ENCODE data around the gene KRTAP10-6.
"Not testable (repeated sequence)": the region's sequence is repeated elsewhere in the genome, so short reads cannot be mapped to it uniquely, and the experiment has no call there.

Gene KRTAP10-6

DNA sequence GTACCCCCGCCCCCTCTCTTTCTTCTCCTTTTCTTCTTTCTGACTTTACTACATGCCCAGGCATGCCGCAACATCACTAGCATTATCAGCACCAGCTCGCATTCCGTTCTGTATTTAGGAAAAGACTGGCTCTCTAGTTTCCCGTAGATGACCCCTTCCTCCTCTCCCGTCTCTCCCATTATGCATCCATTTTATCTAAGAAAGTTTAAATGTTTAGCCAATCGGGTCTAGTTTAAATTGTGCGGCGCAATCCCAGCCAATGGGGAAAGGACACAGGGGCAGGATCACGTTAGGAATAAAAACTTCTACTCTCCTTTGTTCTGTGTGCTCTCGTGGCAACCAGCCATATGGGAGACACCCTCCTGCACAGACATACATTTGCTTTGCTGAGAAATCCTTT is 5.8 kb upstream of the KRTAP10-6 start:
- no peak for DNase-seq (ENCODE audit: low read depth)

DNA sequence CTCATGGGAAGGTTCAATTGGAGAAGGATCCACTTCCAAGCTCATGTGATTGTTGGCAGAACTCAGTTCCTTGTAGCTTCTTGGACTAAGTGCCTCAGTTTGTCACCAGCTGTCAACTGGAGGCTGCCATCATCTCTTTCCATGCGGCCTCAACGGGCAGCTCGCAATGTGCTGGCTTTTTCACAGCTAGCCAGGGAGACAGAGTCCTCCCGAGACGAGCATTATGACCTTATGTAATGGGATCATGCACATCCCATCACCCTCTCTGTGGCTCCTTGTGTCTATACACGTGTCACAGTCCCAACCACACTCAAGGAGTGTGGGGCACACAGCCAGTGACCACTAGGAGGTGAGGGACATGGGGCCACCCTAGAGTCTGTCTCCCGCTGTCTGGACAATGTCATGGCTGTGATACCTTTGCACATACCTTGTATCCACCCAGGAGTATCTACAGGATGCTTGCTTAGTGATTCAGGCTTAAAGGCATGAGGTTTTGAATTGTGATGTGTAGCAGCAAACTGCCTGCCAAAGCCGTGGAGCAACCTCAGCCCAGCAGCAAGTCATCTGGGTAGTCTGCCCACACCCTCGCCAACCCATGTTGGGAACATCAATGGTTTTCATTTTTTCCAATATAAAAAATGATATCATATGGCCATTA is 3.9 kb upstream of the KRTAP10-6 start:
- no peak for DNase-seq (ENCODE audit: low read depth)

DNA sequence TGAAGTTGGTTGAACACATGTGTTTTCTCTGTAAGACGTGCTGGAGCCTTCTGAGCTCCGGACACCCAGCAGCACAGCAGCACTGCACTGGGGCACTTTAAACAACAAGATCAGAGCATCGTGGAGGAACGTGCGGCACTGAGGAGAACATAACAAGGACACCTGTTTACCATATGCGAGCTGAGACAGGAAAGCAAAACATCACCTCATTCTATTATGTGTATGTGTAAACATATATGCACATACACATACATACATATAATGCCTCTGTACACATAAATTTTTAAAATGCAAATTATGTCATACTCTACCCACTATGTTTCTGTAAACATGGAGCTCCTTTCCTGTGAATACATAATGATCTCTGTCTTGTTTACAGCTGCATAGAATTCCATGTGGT is 3.2 kb upstream of the KRTAP10-6 start:
- no peak for DNase-seq (ENCODE audit: low read depth)

DNA sequence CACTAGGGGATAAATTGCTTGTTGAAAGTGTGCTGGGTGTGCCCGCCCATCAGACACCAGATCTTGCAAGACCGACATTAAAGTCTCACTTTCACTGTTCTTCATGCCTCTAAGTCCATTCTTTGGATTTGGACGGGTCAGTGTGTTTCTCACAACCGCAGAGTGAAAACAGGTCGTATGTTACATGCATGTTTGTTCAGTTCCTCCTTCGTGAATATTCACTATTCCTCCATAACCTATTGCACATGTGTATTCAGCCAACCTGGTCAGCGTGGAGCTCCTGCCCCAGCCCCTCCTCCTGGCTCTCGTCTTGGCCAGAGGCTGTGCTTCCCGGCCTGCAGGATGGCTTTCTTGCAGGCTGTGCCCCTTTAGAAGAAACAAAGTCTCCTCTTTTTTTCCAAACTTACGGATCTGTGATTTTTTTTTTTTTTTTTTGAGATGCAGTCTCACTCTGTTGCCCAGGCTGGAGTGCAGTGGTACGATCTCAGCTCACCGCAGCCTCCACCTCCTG is 2.2 kb upstream of the KRTAP10-6 start:
- no peak for DNase-seq (ENCODE audit: low read depth)

DNA sequence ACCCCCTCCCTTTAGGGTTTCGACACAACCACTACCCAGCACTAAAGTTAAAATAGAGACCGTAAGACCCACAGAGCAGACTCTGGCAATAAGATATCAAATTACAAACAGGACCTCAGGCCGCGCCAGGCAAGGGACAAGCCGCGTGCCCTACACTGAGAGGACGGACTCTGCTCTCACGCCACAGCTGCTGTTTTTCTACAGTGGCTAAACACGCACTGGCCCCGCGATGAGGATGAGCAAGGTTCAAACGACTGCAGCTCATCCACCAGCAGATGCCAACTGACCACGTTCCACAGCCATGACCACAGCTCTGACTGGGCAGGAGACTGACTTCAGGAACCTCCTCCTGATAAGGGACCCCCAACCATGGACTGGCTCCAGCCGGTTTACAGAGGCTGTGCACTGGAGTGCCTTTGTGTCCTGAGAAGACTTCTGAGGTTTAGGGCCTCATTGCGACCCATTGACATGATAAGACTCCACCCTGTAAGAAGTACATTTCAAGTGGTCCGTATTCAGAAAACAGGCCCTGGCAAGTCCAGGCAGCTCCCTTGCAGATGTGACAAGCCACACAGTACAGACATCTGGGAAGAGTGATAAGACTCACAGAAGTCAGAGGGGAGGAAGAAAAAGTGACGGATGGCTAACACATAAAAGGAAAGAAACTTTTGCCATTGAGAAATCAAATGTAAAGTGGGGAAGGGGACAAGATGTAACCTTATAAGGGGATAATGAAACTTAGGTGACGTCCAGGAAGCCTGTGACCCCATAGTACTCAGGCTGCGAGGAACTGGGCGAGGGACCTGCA is 1.5 kb upstream of the KRTAP10-6 start:
- DNase-seq (ENCODE audit: low read depth): no peak

DNA sequence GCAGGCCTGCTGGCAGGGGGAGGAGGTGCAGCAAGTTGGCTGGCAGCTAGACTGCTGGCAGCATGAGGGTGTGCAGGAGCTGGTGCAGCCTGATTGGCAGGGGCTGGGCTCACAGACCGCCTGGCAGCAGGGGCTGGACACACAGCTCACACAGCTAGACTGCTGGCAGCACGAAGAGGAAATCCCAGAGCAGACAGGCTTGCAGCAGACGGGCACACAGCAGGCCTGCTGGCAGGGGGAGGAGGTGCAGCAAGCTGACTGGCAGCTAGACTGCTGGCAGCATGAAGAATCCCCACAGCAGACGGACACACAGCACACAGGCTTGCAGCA is 539 bp downstream of the KRTAP10-6 start:
- not testable (repeated sequence) for DNase-seq (ENCODE audit: low read depth)

DNA sequence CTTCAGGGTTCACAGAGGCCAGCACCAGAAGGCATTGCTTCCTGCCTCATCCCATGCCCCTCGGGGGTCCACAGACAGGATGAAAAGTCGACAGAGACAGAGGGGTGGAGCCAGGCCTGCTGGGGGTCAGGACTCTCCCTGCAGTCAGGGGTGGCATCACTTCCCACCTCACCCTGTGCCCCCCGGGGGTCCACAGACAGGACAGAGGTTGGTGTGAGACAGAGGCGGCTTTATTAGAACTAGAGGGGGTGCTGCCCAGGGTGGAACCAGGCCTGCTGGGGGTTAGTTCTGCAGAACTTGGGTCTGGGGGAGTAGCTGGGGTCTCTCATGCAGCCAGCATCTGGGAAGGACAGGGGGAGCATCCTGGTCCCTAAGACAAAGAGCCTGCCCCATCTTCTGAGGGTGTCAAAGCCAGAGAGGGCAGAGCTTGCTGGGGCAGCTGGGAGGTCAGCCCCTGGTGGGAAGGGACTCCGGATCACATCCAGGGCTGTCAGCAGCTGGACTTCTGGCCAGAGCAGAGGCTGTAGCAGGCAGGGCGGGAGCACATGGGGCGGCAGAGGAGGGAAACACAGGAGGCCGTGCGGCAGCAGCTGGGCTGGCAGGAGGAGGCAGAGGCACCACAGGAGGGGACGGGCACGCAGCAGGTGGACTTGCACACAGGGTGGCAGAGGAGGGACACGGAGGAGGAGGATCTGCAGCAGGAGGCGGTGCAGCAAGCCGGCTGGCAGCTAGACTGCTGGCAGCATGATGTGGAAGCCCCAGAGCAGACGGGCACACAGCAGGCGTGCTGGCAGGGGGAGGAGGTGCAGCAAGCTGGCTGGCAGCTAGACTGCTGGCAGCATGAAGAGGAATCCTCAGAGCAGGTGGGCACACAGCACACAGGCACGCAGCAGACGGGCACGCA is 1.2 kb downstream of the KRTAP10-6 start:
- DNase-seq (ENCODE audit: low read depth): not testable (repeated sequence)

DNA sequence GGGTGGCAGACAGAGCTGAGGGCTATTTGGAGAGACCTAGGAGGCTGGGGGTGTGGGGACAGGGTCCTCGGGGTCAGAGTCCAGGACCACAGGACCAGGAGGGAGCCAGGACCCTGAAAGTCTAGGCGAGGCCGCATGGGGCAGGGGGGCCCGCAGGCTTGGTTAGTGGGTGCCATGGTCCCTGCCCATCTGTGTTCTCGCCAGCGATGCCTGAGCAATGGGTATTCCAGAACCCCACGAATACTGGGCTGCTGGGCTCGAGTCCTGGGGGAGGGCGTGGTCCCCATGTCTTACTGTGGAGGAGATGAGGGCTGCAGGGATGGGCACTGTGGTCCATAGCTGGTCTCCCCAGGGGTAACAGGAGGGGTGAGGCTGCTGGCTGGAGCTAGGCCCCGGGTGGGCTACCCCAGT is 2.0 kb downstream of the KRTAP10-6 start:
- DNase-seq (ENCODE audit: low read depth): no peak

DNA sequence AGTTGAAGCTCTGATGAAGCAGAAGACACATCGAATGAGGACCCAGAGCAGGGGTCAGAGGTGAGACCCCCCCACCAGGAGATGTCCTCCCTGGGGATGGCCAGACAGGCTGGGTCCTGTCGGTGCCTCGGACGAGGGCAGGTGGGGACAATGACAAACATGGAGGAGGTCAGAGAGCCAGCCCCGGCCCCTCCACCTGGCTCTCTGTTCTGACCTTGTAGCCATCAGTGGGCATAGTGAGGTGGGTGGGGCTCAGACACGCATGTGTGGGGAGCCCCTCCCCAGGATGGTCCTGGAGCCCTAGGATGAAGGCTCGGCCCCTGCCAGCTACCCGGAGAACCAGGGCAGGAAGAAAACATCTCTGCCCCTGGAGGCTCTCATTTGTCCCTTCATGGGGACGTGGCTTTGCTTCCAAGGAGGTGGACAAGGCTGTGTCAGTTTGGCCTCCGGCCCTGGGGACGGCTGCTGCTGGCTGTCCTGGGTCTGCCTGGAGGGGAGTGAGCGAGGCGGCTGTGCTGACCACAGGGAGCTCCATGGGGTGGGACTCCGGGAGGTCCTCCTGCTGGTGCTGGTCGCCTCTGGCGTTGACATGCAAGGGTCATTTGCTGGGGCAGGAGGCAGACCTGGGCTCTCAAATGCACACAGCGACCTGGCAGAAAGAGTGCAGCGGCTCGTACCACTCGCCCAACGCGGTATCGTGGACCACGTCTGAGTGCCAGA is 2.6 kb downstream of the KRTAP10-6 start:
- DNase-seq (ENCODE audit: low read depth): no peak

DNA sequence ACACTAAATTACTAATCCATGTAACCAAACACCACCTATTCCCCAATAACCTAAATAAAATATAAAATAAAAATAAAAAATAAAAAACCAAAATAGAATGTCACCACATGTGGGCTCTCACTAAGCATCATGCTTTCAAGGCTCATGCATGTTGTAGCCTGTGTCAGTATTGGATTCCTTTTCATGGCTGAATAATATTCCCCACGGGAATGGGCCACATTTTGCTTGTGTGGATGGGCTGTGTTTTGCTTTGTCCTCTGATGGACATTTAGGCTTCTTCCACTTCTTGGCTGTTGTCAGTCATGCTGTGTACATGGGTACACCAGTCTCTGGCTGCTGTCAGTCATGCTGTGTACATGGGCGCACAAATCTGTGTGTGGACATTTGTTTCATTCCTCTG is 3.2 kb downstream of the KRTAP10-6 start:
- DNase-seq (ENCODE audit: low read depth): no peak

DNA sequence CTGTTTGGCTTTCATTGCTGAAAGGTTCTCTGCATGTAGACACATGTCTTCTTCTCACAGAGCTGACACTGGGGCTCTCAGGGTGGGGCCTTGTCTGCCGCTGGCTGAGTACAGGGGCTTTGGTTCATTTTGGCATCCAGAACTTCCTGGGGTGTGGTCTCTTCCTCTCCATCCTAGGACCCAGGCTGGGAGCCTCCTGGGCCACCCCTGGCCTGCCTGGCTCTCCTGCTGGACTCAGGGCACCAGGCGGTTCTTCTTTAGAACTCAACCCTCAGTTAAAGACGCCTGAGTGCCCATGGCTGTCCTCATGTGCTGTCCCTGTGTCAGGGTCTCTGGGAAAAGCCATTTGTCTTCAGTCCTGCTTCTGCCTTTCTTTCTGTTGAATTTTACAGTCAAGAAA is 6.4 kb downstream of the KRTAP10-6 start:
- no peak for DNase-seq (ENCODE audit: low read depth)

DNA sequence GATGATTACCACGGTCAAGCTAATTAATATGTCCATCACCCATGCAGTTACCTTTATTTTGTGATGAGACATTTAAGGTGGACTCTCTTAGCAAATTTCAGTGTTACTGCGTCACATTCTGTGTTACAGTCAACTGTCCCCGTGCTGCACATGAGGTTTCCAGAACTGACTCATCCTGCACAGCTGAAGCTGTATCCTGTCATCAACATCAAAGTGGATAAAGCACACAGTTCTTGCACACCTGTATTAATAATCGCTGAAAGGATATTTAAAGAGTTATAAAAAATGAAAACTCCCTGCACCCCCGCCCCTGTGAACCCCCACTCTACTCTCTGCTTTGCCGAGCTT is 8.5 kb downstream of the KRTAP10-6 start:
- no peak for DNase-seq (ENCODE audit: low read depth)

DNA sequence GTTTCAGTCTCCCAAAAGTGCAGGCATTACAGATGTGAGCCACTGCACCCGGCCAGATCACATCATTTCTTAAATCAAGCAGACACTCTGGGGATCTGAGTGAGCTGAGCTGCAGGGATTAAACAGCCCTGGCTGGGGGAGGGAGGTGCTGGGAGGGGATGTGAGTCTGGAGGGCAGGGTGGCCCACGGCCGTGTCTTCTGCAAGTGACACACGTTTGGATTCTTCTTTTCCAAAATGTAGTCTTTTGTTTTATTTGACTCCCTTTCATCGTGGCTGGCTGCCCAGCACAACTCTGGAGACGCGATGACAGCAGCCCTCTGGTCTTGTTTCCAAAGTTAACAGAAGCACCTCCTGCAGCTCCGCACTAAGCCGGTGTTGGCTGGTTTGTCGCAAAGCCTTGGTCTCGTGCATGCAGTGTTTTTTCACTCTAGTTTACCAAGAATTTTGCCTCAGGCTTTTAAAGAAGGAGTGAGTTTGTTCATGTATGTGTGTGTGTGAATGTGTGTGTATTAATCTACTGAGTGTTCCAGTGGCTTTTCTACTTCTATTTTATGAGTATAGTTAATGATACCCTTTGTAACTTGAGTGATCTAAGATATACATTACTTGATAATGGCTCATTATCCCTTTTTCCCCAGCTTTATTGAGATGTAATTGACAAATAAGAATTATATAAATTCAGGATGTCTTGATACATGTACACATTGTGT is 9.1 kb downstream of the KRTAP10-6 start:
- no peak for DNase-seq (ENCODE audit: low read depth)

DNA sequence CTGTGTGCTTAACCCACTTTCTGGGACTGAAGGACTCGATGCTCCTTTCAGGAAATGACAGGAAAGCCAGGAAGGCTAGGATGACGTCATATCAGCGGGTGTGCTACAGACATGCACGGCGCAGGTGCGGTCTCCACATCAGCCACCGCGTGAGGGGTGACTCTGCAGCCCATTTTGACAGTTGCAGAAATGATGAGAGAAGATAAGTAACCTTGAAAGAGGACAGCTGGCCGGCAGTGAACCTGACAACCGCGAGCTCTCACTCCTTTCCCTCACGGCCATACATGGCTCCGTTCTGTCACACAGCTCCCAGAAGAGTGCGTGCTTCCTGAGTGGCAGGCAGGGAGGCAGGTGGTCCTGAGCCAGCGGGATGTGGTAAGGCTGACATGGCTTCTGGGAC is 10.2 kb downstream of the KRTAP10-6 start:
- no peak for DNase-seq (ENCODE audit: low read depth)

DNA sequence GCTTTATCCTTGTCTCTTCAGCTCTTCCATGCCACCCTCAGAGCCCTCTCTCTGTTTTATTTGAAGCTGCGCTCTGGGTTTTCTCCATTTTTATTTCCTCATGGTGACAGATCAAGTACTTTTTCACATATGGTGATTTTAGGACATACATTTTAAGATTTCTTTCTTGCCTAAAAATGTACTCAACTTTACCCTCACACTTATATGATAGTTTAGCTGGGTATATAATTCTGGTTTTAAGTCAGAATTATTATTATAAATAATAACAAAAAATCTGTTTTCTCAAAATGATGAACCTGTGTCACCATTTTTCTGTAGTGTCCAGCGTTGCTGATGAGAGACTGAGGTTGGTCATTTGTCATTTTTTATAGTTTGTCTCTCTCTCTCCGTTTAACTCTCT is 11.1 kb downstream of the KRTAP10-6 start:
- DNase-seq (ENCODE audit: low read depth): no peak

DNA sequence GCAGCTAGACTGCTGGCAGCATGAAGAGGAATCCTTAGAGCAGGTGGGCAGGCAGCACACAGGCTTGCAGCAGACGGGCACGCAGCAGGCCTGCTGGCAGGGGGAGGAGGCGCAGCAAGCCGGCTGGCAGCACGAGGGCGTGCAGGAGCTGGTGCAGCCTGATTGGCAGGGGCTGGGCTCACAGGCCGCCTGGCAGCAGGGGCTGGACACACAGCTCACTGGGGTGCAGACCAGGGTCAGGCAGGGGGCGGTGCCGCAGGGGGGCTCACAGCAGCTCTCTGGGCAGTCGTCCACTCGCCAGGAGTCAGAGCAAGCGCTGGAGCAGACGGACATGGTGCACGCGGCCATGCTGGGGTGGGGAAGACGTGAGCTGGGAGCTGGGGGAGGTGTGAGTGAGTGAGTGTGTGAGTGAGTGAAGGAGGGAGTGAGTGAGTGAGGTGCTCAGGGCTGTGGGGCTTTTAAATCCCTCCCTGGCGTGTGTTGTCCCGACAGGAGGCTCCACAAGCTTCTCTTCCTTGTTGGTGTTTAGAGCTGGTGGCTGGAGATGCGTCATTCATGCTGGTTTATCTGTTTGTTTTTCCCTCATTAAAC is 12.0 kb downstream of the KRTAP10-6 start, which contains the start of gene KRTAP10-5:
Gene KRTAP10-5, minus strand, starts transcription at position 374 of the 591 bp plus-strand sequence. Its CDS starts 26 bp downstream, at position 348.
- DNase-seq (ENCODE audit: low read depth): not testable (repeated sequence)

DNA sequence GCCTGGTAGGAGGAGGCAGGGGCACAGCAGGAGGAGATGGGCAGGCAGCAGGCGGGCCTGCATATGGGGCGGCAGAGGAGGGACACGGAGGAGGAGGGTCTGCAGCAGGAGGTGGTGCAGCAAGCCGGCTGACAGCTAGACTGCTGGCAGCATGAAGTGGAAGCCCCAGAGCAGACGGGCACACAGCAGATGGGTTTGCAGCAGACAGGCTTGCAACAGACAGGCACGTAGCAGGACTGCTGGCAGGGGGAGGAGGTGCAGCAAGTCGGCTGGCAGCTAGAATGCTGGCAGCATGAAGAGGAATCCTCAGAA is 12.5 kb downstream of the KRTAP10-6 start:
- DNase-seq (ENCODE audit: low read depth): no peak

DNA sequence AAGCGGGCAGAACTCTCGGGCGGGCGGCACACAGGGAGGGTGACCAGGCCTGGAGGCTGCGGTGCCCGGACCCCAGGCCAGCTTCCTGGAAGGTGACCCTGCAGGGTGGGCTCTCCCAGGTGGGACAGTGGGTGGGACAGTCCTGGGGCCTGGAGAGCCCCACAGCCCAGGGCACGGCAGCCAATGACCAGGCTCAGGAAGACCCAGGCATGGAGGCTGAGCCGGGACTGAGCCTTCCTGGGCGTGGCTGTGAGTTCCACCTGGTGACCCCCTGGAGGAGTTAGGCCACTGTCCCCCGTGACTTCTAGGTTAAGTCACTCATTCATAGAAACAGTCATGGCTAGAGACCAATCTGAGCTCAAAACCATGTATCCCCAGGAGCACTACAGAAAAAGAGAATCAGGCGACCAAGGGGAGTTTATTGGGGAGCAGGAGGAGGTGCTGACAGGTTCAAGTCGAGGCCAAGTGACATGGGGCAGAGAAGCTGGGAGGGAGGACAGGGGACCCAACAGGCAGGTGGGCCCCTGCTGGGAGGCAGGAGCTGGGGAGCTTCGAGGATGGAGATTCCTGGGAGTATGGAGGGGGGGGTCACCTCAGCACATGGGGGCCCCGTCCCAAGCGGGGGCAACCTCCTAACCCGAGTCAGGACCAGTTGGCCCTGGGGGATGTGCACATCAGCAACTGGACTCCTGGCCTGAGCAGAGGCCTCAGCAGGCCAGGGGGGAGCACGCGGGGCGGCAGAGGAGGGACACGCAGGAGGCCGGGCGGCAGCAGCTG is 13.1 kb downstream of the KRTAP10-6 start:
- DNase-seq (ENCODE audit: low read depth): no peak

DNA sequence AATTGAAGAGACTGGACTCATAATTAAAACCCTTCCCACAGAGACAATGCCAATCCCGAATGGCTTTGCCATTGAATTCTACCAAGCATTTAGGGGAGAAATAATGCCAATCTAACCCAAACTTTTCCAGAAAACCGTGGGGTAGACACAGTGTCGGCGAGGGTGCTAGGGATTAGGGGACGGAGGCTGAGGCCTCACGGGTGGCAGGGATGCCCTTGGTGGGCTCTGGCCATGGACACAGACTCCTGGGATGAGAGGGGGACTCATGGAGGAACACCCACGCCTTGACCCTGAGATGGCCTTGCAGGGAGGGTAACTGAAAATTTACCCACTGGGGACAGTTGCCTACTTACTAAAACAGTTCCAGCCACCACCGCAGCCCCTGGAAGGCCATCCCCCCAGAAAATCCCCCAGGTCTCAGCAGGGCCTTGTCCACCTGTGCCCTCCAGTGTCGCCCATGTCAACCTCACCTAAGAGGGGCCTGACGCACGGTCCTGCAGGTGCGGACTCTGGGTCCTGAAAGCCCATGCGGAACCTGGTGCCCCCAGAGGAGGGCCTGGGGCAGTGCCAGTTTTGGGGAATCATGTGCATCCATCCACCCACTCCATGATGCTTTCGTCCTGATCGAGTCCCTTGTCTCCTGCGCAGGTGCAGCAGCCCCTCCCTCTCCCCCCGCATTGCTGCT is 13.8 kb downstream of the KRTAP10-6 start:
- no peak for DNase-seq (ENCODE audit: low read depth)

DNA sequence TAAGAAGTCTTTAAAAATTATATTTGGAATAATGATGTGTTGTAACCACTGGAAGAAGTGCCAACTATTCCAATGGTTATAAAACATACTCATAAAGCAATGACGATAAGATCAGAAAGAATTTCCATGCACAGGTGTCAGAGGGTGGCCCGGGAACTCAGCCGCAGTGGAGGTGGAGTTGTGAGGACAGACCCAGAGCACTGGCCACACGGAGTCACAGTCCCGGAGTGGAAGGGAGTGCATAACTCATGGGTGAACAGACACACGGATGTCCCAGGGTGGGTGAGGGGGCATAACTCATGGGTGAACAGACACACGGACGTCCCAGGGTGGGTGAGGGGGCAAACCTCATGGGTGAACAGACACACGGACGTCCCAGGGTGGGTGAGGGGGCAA is 16.3 kb downstream of the KRTAP10-6 start:
- no peak for DNase-seq (ENCODE audit: low read depth)

Data from fibroblast of the conjunctiva (primary cell).